Thyroid gland (tissue), 4 donors: ENCODE results near the gene TMEM94. TPM values are rescaled to one million over a fixed set of nuclear protein-coding genes. Genes with fewer than 3 reads are reported as not detected.
A peak's percentile ranks its signal among the peaks of the same experiment; 100 is the strongest.
"Not testable (repeated sequence)": the region's sequence is repeated elsewhere in the genome, so short reads cannot be mapped to it uniquely, and the experiment has no call there.

Source experiments
- DNase-seq, 2 donors: peaks; one replicate each; pipeline ENCODE4 v3.0.0-alpha.2; 2019
- H3K27ac ChIP-seq, 3 donors: fragments of 200-600 bp; sonication (generic); 1 replicate in 2 of 3; 2 replicates in 1 of 3; pipeline ENCODE4 v1.5.1; 2016 to 2019; ENCODE audit warnings: mild to moderate bottlenecking in 1 of 3, moderate library complexity in 1 of 3
- H3K27me3 ChIP-seq: fragments of 200-600 bp; sonication (generic); one replicate; pipeline ENCODE4 v1.5.1; 2019
- H3K36me3 ChIP-seq, 2 donors: fragments of 200-600 bp; sonication (generic); one replicate each; pipeline ENCODE4 v1.5.1; 2016 to 2019
- H3K4me1 ChIP-seq, 2 donors: fragments of 200-600 bp; sonication (generic); one replicate each; pipeline ENCODE4 v1.5.1; 2017 to 2019
- H3K4me3 ChIP-seq, 3 donors: fragments of 200-600 bp; sonication (generic); replicated peaks in 1 of 3; 1 replicate in 2 of 3; 2 replicates in 1 of 3; pipeline ENCODE4 v1.5.1; 2016; ENCODE audit warnings: mild to moderate bottlenecking in 1 of 3
- H3K9me3 ChIP-seq: fragments of 200-600 bp; sonication (generic); one replicate; pipeline ENCODE4 v1.5.1; 2017
- CTCF ChIP-seq, 6 experiments: fragments of 200-600 bp in 3 of 6; fragments of 450-650 bp in 3 of 6; sonication (generic) in 3 of 6; IDR thresholded peaks; one replicate each; pipeline ENCODE4 v1.5.1; 2016 to 2019; ENCODE audit warnings: antibody characterized with exemption in 6 of 6, mild to moderate bottlenecking in 2 of 6, inconsistent platforms in 1 of 6, moderate library complexity in 1 of 6
- POLR2A ChIP-seq, 2 donors: fragments of 450-650 bp; IDR thresholded peaks; one replicate each; pipeline ENCODE4 v1.6.1; 2017; ENCODE audit warnings: antibody characterized with exemption in 2 of 2, mild to moderate bottlenecking in 2 of 2, moderate library complexity in 1 of 2
- WGBS, 2 donors: methylation state at CpG; one replicate each; pipeline ENCODE4 v1.1.5; 2017; 5-methylcytosine and 5-hydroxymethylcytosine counted together
- intact Hi-C: fragments of 100-400 bp; cut with DNase I; formaldehyde crosslinking; loops from one replicate; pipeline ENCODE4 v1.15.1; 2023
- total RNA-seq, 4 donors: library from RNA; depleted of rRNA; stranded (reverse); fragments of >200 nt; gene quantifications; one replicate each; pipeline ENCODE4 v1.2.3, GENCODE V29; 2016

TMEM94 gene
- total RNA-seq, 4 donors from 2014 or later, result 52.1 to 116 (median 92.7) TPM

GRCh38 chr17:75447951-75448856 lies 8.2 kb upstream of the TMEM94 start:
- H3K36me3 ChIP-seq, result no peaks in the 10 kb centered on the region
- H3K27ac ChIP-seq, result no peak overlapping the region
- H3K27me3 ChIP-seq, result no peaks in the 10 kb centered on the region
- no peak for DNase-seq
- intact Hi-C loops, result no loop called here
- peaks cover 0 to 14% of the 10 kb centered on the region in 2 donors for H3K4me1 ChIP-seq
- WGBS, 2 donors, result 84 to 88% methylated on average over 17 of the region's 17 CpGs
- H3K4me3 ChIP-seq, result no peak overlapping the region
- no peaks in the 10 kb centered on the region for H3K9me3 ChIP-seq
- TF ChIP-seq POLR2A (IDR thresholded peaks at IDR 0.05) (no peak), CTCF (IDR thresholded peaks at IDR 0.05) (no peak)

- intact Hi-C loops, result no loop called here
- DNase-seq, result no peak
- Histone ChIP-seq H3K9me3 (no peaks in the 10 kb centered on the region), H3K4me3 (no peak overlapping the region), H3K27ac (no peak overlapping the region), H3K4me1 (no peaks in the 10 kb centered on the region), H3K36me3 (no peaks in the 10 kb centered on the region), H3K27me3 (no peaks in the 10 kb centered on the region)
- TF ChIP-seq POLR2A (IDR thresholded peaks at IDR 0.05) (no peak), CTCF (IDR thresholded peaks at IDR 0.05) (no peak)
- WGBS, 2 donors, result 88 to 89% methylated on average over 4 of the region's 4 CpGs
Observed at GRCh38 chr17:75450270-75450669, 6.2 kb upstream of the TMEM94 start.

GRCh38 chr17:75454193-75454592 lies 2.2 kb upstream of the TMEM94 start:
- TF ChIP-seq POLR2A (IDR thresholded peaks at IDR 0.05), result no peak
- TF ChIP-seq CTCF (IDR thresholded peaks at IDR 0.05), result no peak
- H3K27ac ChIP-seq, result no peak overlapping the region
- H3K27me3 ChIP-seq, result no peaks in the 10 kb centered on the region
- intact Hi-C loops, result no loop called here
- no peak overlapping the region for H3K4me3 ChIP-seq
- peaks cover 7 to 20% of the 10 kb centered on the region in 2 donors for H3K4me1 ChIP-seq
- H3K9me3 ChIP-seq, result no peaks in the 10 kb centered on the region
- no peaks in the 10 kb centered on the region for H3K36me3 ChIP-seq
- no peak for DNase-seq

DNA sequence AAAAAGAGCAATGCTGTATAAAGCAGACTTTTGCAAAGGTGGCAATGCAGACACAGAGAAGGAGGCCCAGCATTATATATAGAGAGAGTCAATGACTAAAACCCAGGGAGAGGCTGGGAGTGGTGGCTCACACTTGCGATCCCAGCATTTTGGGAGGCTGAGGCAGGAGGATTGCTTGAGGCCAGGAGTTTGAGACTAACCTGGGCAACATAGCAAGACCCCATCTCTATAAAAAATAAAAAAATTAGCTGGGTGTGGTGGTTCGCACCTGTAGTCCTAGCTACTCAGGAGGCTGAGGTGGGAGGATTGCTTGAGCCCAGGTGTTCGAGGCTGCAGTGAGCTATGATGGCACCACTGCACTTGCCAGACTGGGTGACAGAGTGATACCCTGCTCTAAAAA lies 1.8 kb upstream of the TMEM94 start:
- H3K36me3 ChIP-seq, H3K27me3 ChIP-seq, H3K4me3 ChIP-seq, H3K27ac ChIP-seq, intact Hi-C loops, DNase-seq, H3K9me3 ChIP-seq: not testable (repeated sequence)
- WGBS, 2 donors, result 96 to 99% methylated on average over 3 of the region's 3 CpGs
- peaks cover 7 to 25% of the 10 kb centered on the region in 2 donors for H3K4me1 ChIP-seq

GRCh38 chr17:75456039-75456416 lies 407 bp upstream of the TMEM94 start:
- Histone ChIP-seq H3K4me3 (peak overlapping the region; percentile 16 to 88 (median 18)), H3K9me3 (no peaks in the 10 kb centered on the region), H3K36me3 (no peaks in the 10 kb centered on the region), H3K27ac (peak overlapping the region; percentile 76 to 82 (median 78)), H3K27me3 (no peaks in the 10 kb centered on the region), H3K4me1 (peaks cover 7 to 31% of the 10 kb centered on the region in 2 donors)
- intact Hi-C loops, result no loop called here
- TF ChIP-seq CTCF (IDR thresholded peaks at IDR 0.05) (no peak), POLR2A (IDR thresholded peaks at IDR 0.05) (no peak)
- 4 to 5% methylated on average over 13 of the region's 13 CpGs for WGBS, 2 donors
- DNase-seq, result no peak
